Gastroesophageal sphincter (tissue), 4 donors: Measurements from ENCODE around the gene TOP1. TPM values are rescaled to one million over a fixed set of nuclear protein-coding genes. Genes with fewer than 3 reads are reported as not detected.

ENCODE experiments used
- ATAC-seq: fragments of 150-250 bp; one replicate; pipeline ENCODE4 v1.9.1; 2016; ENCODE audit warnings: mild to moderate bottlenecking, moderate library complexity
- H3K27ac ChIP-seq, 4 donors: fragments of 200-600 bp; sonication (generic) in 3 of 4; 1 replicate in 3 of 4; 2 replicates in 1 of 4; pipeline ENCODE4 v1.5.1; 2016 to 2019
- H3K27me3 ChIP-seq: fragments of 200-600 bp; sonication (generic); one replicate; pipeline ENCODE4 v1.5.1; 2019
- H3K36me3 ChIP-seq, 2 donors: fragments of 200-600 bp; sonication (generic); one replicate each; pipeline ENCODE4 v1.5.1; 2019; ENCODE audit warnings: control low read depth in 1 of 2
- H3K4me1 ChIP-seq, 3 donors: fragments of 200-600 bp; sonication (generic); 1 replicate in 2 of 3; 2 replicates in 1 of 3; pipeline ENCODE4 v1.5.1; 2016 to 2019; ENCODE audit warnings: control low read depth in 2 of 3
- H3K4me3 ChIP-seq, 2 donors: fragments of 200-600 bp; sonication (generic); one replicate each; pipeline ENCODE4 v1.5.1; 2019; ENCODE audit warnings: mild to moderate bottlenecking in 1 of 2, moderate library complexity in 1 of 2
- H3K9me3 ChIP-seq, 3 donors: fragments of 200-600 bp; sonication (generic); one replicate each; pipeline ENCODE4 v1.5.1; 2017 to 2019; ENCODE audit warnings: control low read depth in 2 of 3
- EP300 ChIP-seq: sonication (generic); formaldehyde crosslinking; IDR thresholded peaks from one replicate; pipeline ENCODE4 v1.6.1; 2017; ENCODE audit warnings: antibody characterized with exemption, mild to moderate bottlenecking
- POLR2A ChIP-seq, 2 donors: fragments of 450-650 bp; IDR thresholded peaks; one replicate each; pipeline ENCODE4 v1.6.1; 2017; ENCODE audit warnings: antibody characterized with exemption in 2 of 2, mild to moderate bottlenecking in 2 of 2, moderate library complexity in 1 of 2
- POLR2AphosphoS5 ChIP-seq: sonication (generic); formaldehyde crosslinking; IDR thresholded peaks from one replicate; pipeline ENCODE4 v1.6.1; 2017; ENCODE audit warnings: antibody characterized with exemption
- WGBS, 2 donors: methylation state at CpG; one replicate each; pipeline ENCODE4 v1.1.5; 2018; ENCODE audit warnings: low coverage in 1 of 2; 5-methylcytosine and 5-hydroxymethylcytosine counted together
- total RNA-seq, 4 donors: library from RNA; depleted of rRNA; stranded (reverse); fragments of >200 nt; gene quantifications; one replicate each; pipeline ENCODE4 v1.1.0, GENCODE V29; 2016
- TF ChIP-seq, protein P1 (sequence below), 4 experiments: fragments of 200-600 bp in 2 of 4; fragments of 450-650 bp in 2 of 4; sonication (generic) in 1 of 4; IDR thresholded peaks; one replicate each; pipeline ENCODE4 v1.5.1; 2017 to 2019; ENCODE audit warnings: antibody characterized with exemption in 4 of 4, mild to moderate bottlenecking in 2 of 4, moderate library complexity in 2 of 4

Gene TOP1
- total RNA-seq, 4 donors from 2014 or later, result 22.0 to 31.6 (median 28.8) TPM

DNA sequence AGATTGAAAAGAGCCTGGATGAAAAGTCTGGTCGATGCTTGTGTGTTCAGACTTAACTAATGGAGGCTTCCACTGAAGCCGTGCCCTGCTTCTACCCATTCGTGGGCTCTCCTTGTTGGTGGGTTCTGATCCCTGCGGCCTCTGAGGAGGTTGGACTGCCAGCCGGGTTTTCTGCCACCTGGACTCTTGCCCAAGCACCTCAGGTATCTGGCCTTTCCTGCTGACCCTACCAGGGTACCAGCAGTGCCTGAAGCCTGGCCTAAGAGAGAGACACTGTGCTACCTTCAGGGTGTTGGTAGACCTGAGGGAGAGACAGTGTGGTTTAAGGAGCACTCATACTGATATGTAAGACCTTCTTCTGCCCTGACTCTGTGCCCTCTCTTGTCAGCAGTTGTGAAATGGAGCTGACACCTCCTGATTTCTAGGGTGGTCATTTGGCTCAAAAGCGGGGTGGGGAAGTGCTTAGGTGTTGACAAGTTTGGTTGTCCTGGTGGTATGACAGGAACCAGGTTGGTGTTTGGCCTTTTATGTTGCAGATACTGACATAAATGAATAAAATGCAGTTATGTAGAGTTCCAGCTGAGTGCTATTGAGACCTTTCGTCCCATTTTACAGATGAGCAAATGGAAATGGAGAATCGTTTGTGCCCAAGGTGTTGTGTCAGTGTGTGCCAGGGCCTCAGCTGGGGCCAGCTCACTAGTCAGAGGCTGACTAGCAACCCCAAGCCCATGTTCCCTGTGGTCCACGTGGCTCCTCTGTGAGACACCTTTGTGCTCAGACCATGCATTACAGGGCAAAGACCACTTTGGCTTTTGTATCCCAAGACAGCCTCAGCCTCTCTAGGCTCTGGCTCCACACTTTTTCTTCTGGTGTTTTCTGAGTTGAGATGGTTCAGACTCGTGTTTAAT lies 111.9 kb downstream of the TOP1 start:
- Histone ChIP-seq H3K27ac (peak overlapping the region in 3 of 4 donors; percentile 98 to 99 (median 99)), H3K4me1 (peaks cover 0 to 87% (median 46%) of the 10 kb centered on the region in 3 donors), H3K36me3 (peaks cover 0 to 8% of the 10 kb centered on the region in 2 donors), H3K9me3 (no peaks in the 10 kb centered on the region), H3K4me3 (peak overlapping the region in 1 of 2 donors; percentile 95), H3K27me3 (no peaks in the 10 kb centered on the region)
- 51 to 72% methylated on average over 2 to 6 of the region's 10 CpGs for WGBS, 2 donors
- no peak for ATAC-seq
- TF ChIP-seq, protein P1, sequence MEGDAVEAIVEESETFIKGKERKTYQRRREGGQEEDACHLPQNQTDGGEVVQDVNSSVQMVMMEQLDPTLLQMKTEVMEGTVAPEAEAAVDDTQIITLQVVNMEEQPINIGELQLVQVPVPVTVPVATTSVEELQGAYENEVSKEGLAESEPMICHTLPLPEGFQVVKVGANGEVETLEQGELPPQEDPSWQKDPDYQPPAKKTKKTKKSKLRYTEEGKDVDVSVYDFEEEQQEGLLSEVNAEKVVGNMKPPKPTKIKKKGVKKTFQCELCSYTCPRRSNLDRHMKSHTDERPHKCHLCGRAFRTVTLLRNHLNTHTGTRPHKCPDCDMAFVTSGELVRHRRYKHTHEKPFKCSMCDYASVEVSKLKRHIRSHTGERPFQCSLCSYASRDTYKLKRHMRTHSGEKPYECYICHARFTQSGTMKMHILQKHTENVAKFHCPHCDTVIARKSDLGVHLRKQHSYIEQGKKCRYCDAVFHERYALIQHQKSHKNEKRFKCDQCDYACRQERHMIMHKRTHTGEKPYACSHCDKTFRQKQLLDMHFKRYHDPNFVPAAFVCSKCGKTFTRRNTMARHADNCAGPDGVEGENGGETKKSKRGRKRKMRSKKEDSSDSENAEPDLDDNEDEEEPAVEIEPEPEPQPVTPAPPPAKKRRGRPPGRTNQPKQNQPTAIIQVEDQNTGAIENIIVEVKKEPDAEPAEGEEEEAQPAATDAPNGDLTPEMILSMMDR (IDR thresholded peaks at IDR 0.05), result no peak
- TF ChIP-seq EP300, result no peak
- no peak for TF ChIP-seq POLR2AphosphoS5
- TF ChIP-seq POLR2A (IDR thresholded peaks at IDR 0.05), result no peak

DNA sequence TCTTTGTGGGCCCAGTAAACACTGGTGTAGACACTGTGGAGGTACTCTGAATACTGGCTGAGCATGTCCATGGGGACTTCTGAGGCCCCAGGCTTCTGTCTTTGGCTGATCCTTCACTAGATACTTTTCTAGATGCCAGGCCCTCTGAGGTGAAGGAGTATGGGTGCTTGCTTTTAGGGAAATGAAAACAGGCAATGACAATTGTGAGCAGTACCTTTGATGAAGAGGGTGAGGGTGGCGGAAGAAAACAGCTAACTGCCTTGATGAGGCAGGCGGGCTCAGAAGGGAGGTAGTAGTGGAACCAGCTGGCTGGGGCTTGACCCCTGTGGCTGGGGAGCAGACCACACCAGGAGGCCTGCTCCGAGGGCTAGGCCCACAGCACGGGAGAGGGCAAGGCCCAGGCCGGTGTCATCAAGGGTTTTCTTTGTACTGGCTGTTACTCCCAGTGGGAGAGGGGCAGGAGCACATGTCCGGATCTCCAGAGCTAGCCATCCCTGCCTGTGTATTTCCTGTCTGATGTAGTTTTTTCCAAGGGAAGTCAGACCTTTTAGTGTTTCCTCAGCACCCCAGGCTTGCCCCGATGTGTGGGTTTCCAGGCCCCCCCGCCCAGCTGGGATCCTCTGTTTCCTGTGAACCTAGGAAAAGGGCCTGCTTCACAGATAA lies 112.7 kb downstream of the TOP1 start:
- Histone ChIP-seq H3K27ac (peak overlapping the region in 3 of 4 donors; percentile 98 to 99 (median 99)), H3K4me1 (peaks cover 0 to 87% (median 50%) of the 10 kb centered on the region in 3 donors), H3K36me3 (peaks cover 0 to 8% of the 10 kb centered on the region in 2 donors), H3K9me3 (no peaks in the 10 kb centered on the region), H3K4me3 (peak overlapping the region in 1 of 2 donors; percentile 5), H3K27me3 (no peaks in the 10 kb centered on the region)
- ATAC-seq, result no peak
- TF ChIP-seq POLR2AphosphoS5 (no peak), EP300 (no peak)
- WGBS, 2 donors, result 25 to 80% methylated on average over 1 to 4 of the region's 8 CpGs

DNA sequence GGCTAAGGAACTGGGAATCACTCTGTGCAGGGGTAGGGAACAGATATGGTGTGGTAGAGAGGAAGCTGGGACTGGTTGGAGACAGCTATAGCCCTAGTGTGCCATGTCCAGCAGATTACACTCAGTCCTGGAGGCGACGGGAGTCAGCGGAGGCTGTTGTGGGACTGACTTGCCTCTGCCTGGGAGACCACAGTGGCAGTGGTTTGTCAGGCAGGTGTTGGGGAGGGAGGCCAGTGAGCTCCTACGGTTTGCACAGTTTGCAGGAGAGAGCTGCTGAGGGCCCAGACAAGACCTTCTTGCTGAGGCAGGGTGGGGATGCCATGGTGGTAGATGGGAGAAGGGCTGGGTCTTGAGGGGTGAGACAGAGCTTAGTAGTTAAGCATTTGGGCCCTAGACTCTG lies 113.6 kb downstream of the TOP1 start:
- WGBS, 2 donors, result 62 to 89% methylated on average over 4 of the region's 4 CpGs
- Histone ChIP-seq H3K4me3 (no peak overlapping the region), H3K27ac (peak overlapping the region in 3 of 4 donors; percentile 98 to 99 (median 99)), H3K27me3 (no peaks in the 10 kb centered on the region), H3K36me3 (peaks cover 0 to 8% of the 10 kb centered on the region in 2 donors), H3K4me1 (peaks cover 0 to 93% (median 56%) of the 10 kb centered on the region in 3 donors), H3K9me3 (no peaks in the 10 kb centered on the region)
- TF ChIP-seq POLR2AphosphoS5 (no peak), POLR2A (IDR thresholded peaks at IDR 0.05) (no peak), EP300 (no peak)
- TF ChIP-seq, protein P1 (IDR thresholded peaks at IDR 0.05), result no peak
- ATAC-seq, result no peak

DNA sequence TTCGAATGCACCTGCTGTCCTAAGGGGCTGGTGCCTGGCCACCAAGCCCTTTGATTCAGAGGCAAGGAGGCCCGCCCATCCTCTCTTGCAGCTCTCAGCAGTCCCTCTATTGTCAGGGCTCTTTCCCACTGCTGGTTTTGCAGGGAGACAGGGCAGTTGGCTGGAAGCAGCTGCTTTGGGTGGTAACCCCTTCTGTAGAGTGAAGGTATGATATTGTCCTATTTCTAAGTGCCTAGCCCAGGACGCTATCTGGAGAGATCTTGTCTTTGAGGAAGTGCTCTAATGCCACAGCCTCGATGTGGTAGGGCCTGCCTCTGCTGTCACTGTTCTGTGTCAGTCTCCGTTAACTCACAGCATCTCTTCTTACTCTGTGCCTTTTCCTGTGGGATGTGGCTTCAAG lies 114.3 kb downstream of the TOP1 start:
- Histone ChIP-seq H3K4me1 (peaks cover 0 to 100% (median 63%) of the 10 kb centered on the region in 3 donors), H3K9me3 (no peaks in the 10 kb centered on the region), H3K27me3 (no peaks in the 10 kb centered on the region), H3K36me3 (peaks cover 0 to 8% of the 10 kb centered on the region in 2 donors), H3K27ac (peak overlapping the region in 3 of 4 donors; percentile 98 to 99 (median 99)), H3K4me3 (no peak overlapping the region)
- TF ChIP-seq POLR2AphosphoS5 (no peak), POLR2A (IDR thresholded peaks at IDR 0.05) (no peak), EP300 (no peak)
- TF ChIP-seq, protein P1 (IDR thresholded peaks at IDR 0.05), result no peak
- no peak for ATAC-seq
- 20 to 67% methylated on average over 1 of the region's 5 CpGs for WGBS, 2 donors

DNA sequence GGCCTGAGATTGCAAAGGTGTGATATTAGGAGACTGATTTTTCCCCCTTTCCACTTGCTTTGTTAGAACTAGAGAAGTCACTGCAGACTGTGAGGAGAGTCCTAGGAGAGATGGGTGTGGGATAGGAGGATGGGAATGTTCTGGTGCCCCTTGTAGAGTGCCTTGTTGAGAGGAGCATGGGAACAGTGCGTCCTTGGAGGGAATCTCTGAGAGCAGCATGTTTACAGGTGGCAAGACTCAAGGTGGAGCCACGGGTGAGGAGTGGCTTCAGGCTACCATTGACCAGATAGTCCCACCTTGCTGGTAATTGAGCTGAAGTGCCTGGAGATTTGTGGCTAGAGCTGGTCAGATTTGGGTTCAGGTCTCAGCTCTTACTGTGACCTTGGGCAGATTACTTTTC lies 114.7 kb downstream of the TOP1 start:
- peaks cover 0 to 100% (median 66%) of the 10 kb centered on the region in 3 donors for H3K4me1 ChIP-seq
- H3K4me3 ChIP-seq, result no peak overlapping the region
- no peaks in the 10 kb centered on the region for H3K27me3 ChIP-seq
- WGBS, 2 donors, result 42 to 52% methylated on average over 1 to 2 of the region's 2 CpGs
- H3K9me3 ChIP-seq, result no peaks in the 10 kb centered on the region
- TF ChIP-seq, protein P1 (IDR thresholded peaks at IDR 0.05), result no peak
- TF ChIP-seq EP300 (no peak), POLR2AphosphoS5 (no peak), POLR2A (IDR thresholded peaks at IDR 0.05) (no peak)
- H3K27ac ChIP-seq, result peak overlapping the region in 3 of 4 donors; percentile 98 to 99 (median 99)
- peaks cover 0 to 8% of the 10 kb centered on the region in 2 donors for H3K36me3 ChIP-seq
- ATAC-seq, result no peak
